Stimulated activated CD4-positive, alpha-beta T cell treated with anti-CD3 and anti-CD28 coated beads, Interleukin-1b, Interleukin-23, amount 100 ng/mL, for 4 hours (primary cell): ENCODE measurements around the gene TRAPPC2.

ENCODE experiments used
- DNase-seq, 2 donors: peaks; one replicate each; pipeline ENCODE4 v3.0.0-alpha.2; 2020; ENCODE audit warnings: low read depth in 2 of 2

TRAPPC2 gene

DNA sequence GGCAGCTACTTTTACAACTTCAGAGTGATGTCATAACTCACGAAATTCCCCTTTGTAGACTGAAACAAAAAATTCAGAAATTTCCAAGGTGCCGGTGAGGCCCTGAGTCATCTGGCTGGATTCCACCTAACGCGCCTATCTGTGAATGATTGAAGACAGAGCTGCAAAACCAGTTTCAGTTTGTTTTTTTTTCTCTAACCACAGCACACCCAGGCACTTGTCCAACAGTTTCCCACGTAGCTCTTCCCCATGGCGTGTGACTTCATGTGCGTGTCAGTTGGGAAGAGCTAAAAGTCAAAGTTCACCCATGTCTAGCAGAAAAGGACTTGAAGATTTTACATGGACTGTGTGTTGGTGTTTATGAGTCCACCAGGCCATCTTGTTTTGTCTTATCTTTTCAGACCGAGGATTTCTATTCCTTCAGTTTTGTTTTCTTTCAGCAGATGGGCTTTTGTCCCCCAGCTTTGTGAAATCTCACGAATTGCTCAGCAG lies 65.1 kb downstream of the TRAPPC2 start:
- DNase-seq = peak; percentile 25 to 30

DNA sequence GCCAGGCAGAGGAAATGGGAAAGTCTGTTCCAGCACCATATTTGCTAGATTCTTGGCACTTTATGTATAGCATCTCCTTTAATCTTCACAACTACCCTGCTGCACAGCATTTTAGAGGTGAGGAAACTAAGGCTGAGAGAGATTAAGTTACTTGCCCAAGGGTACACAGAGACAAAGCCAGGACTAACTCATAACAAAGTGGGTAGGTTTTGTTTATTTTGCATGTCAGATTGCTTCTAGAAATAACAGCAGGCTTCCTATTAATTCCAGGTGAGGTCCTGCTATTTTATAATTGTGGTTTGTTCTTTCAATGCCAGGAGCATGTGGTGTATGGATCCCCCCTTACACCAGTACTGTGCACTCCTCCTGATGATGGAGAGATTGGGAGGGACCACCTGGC lies 66.5 kb downstream of the TRAPPC2 start:
- no peak for DNase-seq

DNA sequence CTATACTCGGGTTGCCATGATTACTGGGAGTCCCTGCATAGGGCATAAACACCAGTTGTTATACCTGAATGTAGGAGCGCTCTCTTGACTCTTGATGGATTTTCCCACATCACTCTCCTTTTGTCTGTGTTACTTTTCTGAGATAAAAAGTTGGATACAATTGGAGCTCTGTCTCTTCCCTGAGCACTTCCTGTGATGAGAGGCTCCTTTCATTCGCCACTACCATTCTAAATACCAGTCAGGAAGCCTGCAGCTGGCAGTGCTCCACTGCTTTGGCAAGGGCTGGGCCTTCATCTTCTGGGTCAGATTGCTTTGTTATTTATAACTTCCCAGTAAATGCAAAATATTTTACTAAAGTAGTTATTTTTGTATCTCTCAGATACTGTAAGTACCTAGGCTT lies 67.6 kb downstream of the TRAPPC2 start:
- no peak for DNase-seq

DNA sequence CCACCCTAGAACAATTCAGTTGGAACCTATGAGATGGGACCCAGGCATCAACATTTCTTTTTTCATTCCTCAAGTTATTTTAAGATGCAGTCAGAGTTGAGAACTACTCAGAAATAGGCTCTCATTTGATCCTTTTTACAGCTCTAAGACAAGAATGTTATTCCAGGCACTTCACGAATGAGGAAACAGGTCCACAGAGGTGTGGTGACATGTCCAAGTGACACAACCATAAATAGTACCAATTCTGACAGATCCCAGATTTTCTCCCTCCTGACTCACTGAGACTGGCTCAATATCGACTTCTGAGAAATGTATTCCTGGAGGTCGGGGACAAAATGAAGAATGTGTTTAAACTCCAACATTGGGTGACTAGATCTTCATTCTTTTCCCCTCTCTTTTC lies 70.4 kb downstream of the TRAPPC2 start:
- no peak for DNase-seq

DNA sequence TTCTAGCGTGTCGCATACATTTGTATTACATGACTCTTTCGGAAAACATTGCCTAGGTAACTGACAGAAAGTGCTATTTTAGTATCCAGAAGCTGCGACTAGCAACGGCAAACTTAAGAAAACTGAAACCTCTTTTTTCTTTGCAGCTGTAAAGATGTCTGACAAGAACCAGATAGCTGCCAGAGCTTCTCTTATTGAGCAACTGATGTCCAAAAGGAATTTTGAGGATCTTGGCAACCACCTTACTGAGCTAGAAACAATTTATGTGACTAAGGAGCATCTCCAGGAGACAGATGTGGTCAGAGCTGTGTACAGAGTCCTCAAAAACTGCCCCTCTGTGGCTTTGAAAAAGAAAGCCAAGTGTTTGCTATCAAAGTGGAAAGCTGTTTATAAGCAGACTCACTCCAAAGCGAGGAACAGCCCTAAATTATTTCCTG lies 72.0 kb downstream of the TRAPPC2 start:
- no peak for DNase-seq
